Measurements from ENCODE around the gene SHROOM3. TPM values are rescaled to one million over a fixed set of nuclear protein-coding genes. Genes with fewer than 3 reads are reported as not detected.

The SHROOM3 gene
- total RNA-seq, 1 donor from 2014 or later, result 62.0 TPM

DNA sequence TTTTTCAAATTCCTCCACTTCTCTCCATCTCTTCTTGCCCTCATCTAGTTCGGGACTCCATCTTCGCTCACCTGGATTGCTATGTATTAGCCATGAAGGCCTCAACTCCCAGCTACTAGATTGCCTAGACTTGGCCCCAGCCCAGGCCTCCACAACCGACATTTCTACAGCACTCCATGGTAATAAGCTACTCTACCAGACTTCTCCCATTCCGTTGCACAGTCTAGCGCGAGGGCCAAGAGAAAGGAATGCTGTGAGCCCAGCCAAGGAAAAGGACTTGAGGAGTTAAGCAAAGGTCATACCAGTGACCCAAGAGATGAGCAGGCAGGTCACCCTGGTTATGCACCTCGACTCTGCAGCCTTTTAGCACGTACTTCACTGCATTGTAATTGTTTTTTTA, 387.3 kb downstream of the SHROOM3 start:
- H3K4me1 ChIP-seq, result no peaks in the 10 kb centered on the region
- DNase-seq (no peak), ATAC-seq (peak in 1 of 2 donors; percentile 42)
- no peak overlapping the region for H3K27ac ChIP-seq
- no peaks in the 10 kb centered on the region for H3K36me3 ChIP-seq
- H3K9me3 ChIP-seq, result no peaks in the 10 kb centered on the region
- intact Hi-C loops (cut with DNase I), result no loop called here
- no peak overlapping the region for H3K4me3 ChIP-seq
- no peaks in the 10 kb centered on the region for H3K27me3 ChIP-seq (ENCODE audit: low read depth)
- TF ChIP-seq, protein P1, sequence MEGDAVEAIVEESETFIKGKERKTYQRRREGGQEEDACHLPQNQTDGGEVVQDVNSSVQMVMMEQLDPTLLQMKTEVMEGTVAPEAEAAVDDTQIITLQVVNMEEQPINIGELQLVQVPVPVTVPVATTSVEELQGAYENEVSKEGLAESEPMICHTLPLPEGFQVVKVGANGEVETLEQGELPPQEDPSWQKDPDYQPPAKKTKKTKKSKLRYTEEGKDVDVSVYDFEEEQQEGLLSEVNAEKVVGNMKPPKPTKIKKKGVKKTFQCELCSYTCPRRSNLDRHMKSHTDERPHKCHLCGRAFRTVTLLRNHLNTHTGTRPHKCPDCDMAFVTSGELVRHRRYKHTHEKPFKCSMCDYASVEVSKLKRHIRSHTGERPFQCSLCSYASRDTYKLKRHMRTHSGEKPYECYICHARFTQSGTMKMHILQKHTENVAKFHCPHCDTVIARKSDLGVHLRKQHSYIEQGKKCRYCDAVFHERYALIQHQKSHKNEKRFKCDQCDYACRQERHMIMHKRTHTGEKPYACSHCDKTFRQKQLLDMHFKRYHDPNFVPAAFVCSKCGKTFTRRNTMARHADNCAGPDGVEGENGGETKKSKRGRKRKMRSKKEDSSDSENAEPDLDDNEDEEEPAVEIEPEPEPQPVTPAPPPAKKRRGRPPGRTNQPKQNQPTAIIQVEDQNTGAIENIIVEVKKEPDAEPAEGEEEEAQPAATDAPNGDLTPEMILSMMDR (IDR thresholded peaks at IDR 0.05), result no peak

- intact Hi-C loops (cut with DNase I), result no loop called here
- Histone ChIP-seq H3K4me3 (no peak overlapping the region), H3K9me3 (no peaks in the 10 kb centered on the region), H3K27ac (no peak overlapping the region), H3K36me3 (no peaks in the 10 kb centered on the region), H3K27me3 (ENCODE audit: low read depth) (no peaks in the 10 kb centered on the region), H3K4me1 (no peaks in the 10 kb centered on the region)
- TF ChIP-seq, protein P1 (IDR thresholded peaks at IDR 0.05), result no peak
- DNase-seq (no peak), ATAC-seq (no peak)
These were observed 388.5 kb downstream of the SHROOM3 start for GRCh38 chr4:76823495-76823894.

DNA sequence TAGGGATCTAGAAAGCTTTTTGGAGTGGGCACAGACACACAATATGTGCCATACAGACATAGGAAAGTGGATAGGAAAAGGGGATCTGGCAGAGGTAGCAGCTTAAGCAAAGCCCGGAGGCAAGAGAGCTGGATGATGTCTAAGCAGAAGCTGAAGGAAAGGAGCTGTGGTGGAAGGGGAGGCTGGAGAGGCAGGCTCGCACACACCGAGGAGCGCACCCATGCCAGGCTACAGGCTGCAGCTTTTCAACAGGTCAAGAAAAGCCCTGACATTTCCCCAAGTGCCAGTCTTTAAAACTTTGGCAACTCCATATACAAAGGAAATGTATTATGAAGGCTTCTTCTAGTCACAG, 395.6 kb downstream of the SHROOM3 start:
- Histone ChIP-seq H3K36me3 (no peaks in the 10 kb centered on the region), H3K27me3 (ENCODE audit: low read depth) (no peaks in the 10 kb centered on the region), H3K9me3 (no peaks in the 10 kb centered on the region), H3K4me3 (no peak overlapping the region), H3K4me1 (peaks cover 21% of the 10 kb centered on the region), H3K27ac (peak overlapping the region; percentile 78)
- intact Hi-C loops (cut with DNase I), result no loop called here
- ATAC-seq (no peak), DNase-seq (no peak)
- TF ChIP-seq, protein P1 (IDR thresholded peaks at IDR 0.05), result no peak

GRCh38 chr4:76830964-76831703, 396.1 kb downstream of the SHROOM3 start:
- DNase-seq (no peak), ATAC-seq (peak; percentile 49 to 63)
- TF ChIP-seq, protein P1 (IDR thresholded peaks at IDR 0.05), result no peak
- H3K4me3 ChIP-seq, result no peak overlapping the region
- no peaks in the 10 kb centered on the region for H3K36me3 ChIP-seq
- peak overlapping the region; percentile 78 for H3K27ac ChIP-seq
- intact Hi-C loops (cut with DNase I), result no loop called here
- H3K4me1 ChIP-seq, result peaks cover 21% of the 10 kb centered on the region
- no peaks in the 10 kb centered on the region for H3K27me3 ChIP-seq (ENCODE audit: low read depth)
- H3K9me3 ChIP-seq, result no peaks in the 10 kb centered on the region

DNA sequence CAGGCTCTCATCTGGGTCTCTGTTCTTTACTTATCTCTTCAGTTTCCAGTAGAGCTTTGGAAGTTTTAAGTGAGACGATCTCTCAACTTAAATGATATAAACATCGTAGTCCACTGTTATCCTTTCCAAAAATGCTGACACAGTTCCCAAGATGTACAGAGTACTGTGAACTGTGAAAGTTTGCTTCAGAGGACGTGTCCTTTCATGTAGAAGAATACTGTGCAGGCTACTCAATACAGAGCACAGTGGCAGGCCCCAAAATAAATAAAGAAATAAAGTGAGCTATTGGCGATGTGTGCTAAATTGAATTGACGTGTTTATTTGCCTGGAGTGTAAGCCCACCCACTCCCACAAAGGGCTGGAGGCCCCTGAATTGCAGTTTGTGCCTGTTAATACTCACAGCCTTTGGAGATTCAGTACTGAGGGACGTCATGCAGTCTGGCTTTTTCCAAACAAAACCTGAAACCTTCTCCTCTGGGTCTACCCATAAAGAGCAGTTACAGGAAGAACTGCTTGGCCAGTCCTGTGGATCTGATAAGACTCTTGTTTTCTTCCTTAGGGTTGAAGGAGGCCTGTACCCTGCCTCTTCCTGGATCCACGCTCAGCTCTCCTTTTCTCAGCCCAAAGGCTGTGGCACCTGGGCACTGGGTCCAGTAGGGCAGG, 396.8 kb downstream of the SHROOM3 start:
- H3K4me3 ChIP-seq, result no peak overlapping the region
- intact Hi-C loops (cut with DNase I), result no loop called here

More for the DNA sequence above, 396.8 kb downstream of the SHROOM3 start:
- TF ChIP-seq, protein P1 (IDR thresholded peaks at IDR 0.05), result no peak
- Histone ChIP-seq H3K27ac (peak overlapping the region; percentile 78), H3K36me3 (no peaks in the 10 kb centered on the region), H3K9me3 (no peaks in the 10 kb centered on the region), H3K27me3 (ENCODE audit: low read depth) (no peaks in the 10 kb centered on the region), H3K4me1 (peaks cover 21% of the 10 kb centered on the region)
- no peak for ATAC-seq
- no peak for DNase-seq

Small RNAs within 50 kb of the gene (microRNA-seq; reads per million reads assigned to microRNA genes)
- not detected for gene MIR4450 (ENCODE audit: borderline number of aligned reads)
- gene MIR548AH (ENCODE audit: borderline number of aligned reads), result not detected

Other genes with a start within 250 kb of the SHROOM3 start
- 166 TPM for gene SCARB2, start 221.4 kb upstream of the SHROOM3 start, total RNA-seq
- 6.4 TPM for gene FAM47E, start 183.5 kb upstream of the SHROOM3 start, total RNA-seq
- 5.5 TPM for gene STBD1, start 128.5 kb upstream of the SHROOM3 start, total RNA-seq
- 0.74 TPM for gene CCDC158, start 14.1 kb upstream of the SHROOM3 start, total RNA-seq